ENCODE measurements around the gene WAS.

DNA sequence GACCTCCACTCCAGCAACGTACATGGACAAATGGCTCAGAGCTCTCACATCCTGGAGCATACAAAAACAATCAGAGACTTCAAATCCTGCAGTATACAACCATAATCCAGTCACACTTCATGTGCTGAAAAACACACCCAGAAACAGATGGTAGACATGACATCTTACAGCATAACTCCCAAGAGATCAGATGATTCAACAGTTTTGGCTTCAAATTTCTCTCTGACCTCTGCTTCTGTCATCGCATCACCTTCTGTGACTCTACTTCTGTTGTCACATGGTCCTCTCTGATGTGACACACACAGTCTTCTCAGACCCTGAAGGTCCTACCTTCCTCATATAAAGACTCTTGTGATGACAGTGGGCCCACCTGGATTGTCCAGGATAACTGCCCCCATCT is 31.5 kb downstream of the WAS start:
- no peak for TF ChIP-seq POU5F1 (IDR thresholded peaks at IDR 0.05; ENCODE audit: low read depth, low read length)
- TF ChIP-seq, protein P1, sequence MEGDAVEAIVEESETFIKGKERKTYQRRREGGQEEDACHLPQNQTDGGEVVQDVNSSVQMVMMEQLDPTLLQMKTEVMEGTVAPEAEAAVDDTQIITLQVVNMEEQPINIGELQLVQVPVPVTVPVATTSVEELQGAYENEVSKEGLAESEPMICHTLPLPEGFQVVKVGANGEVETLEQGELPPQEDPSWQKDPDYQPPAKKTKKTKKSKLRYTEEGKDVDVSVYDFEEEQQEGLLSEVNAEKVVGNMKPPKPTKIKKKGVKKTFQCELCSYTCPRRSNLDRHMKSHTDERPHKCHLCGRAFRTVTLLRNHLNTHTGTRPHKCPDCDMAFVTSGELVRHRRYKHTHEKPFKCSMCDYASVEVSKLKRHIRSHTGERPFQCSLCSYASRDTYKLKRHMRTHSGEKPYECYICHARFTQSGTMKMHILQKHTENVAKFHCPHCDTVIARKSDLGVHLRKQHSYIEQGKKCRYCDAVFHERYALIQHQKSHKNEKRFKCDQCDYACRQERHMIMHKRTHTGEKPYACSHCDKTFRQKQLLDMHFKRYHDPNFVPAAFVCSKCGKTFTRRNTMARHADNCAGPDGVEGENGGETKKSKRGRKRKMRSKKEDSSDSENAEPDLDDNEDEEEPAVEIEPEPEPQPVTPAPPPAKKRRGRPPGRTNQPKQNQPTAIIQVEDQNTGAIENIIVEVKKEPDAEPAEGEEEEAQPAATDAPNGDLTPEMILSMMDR (IDR thresholded peaks at IDR 0.05; ENCODE audit: control extremely low read depth in 1 of 3, insufficient read depth in 1 of 3, low read depth in 1 of 3, low read length in 3 of 3): no peak
- no peak for TF ChIP-seq EGR1 (IDR thresholded peaks at IDR 0.05; ENCODE audit: borderline replicate concordance, low read depth, low read length)
- TF ChIP-seq EZH2 (IDR thresholded peaks at IDR 0.05; ENCODE audit: low read depth, low read length, severe bottlenecking): no peak
- TF ChIP-seq POLR2A (IDR thresholded peaks at IDR 0.05; ENCODE audit: control extremely low read depth in 1 of 2, low read depth in 2 of 2, low read length in 2 of 2): no peak
- no peak for TF ChIP-seq SIRT6 (IDR thresholded peaks at IDR 0.05; ENCODE audit: low read length)
- no peak for TF ChIP-seq POLR2AphosphoS5 (IDR thresholded peaks at IDR 0.05; ENCODE audit: low read depth, low read length)
- TF ChIP-seq SP2 (IDR thresholded peaks at IDR 0.05; ENCODE audit: low read length): no peak
- TF ChIP-seq RAD21 (IDR thresholded peaks at IDR 0.05 in 1 of 2, conservative IDR thresholded peaks at IDR 0.05 in 1 of 2; ENCODE audit: low read depth in 2 of 2, low read length in 2 of 2): no peak
- TF ChIP-seq CBX5 (IDR thresholded peaks at IDR 0.05; ENCODE audit: low read depth, low read length): no peak
- TF ChIP-seq ZNF274 (IDR thresholded peaks at IDR 0.05; ENCODE audit: borderline replicate concordance, extremely low read depth, low read length): no peak
- no peak for TF ChIP-seq EP300 (IDR thresholded peaks at IDR 0.05; ENCODE audit: borderline replicate concordance in 1 of 2, low read depth in 2 of 2, low read length in 2 of 2)

All from H1 (cell line).